ENCODE results near the gene SKIL.

The SKIL gene

DNA sequence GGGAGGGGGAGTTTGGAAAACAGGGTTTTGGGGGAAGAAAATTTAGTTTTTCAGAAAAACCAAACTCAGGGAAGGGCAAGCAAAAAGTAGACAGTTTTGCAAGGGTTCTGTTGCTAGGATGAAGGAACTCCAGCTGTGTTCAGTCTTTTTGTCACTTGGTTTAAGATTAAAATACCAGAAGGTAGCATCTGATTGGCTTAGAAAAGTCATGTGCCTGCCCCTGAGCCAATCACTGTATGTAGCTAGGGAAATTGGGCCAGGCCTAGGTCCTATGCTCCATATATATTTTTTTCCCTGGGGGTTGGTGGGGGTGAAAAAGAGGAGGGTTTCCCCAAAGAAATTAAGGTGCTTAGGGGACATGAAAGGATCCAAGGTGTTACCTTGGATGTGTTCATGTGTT lies 85.4 kb downstream of the SKIL start:
- DNase-seq, result no peak

DNA sequence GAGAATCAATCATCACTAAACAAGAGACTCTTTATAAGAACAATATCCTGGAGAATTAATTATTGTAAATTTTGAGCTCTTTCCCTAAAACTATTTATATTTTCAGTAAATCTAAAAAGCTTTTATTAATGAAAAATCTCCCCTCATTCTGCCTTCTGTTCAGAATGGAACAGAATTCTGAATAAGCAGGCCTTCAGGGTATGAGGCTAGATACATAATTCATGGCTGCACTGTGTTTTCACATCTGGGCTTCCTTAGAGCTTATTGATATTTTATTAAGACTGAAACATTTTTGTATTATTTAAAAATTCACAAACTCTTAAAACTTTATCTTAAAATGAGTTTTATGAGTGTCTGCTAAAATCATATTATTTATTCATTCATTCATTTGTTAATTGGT lies 85.9 kb downstream of the SKIL start:
- DNase-seq, result no peak

Data from cortex of kidney (tissue), 1 donor.